SK-N-MC (cell line): ENCODE results near the gene BTNL8.

Source experiments
- EZH2 ChIP-seq: fragments of 200-600 bp; sonication (generic); IDR thresholded peaks from one replicate; pipeline ENCODE4 v1.6.1; 2017; ENCODE audit warnings: antibody characterized with exemption
- POLR2AphosphoS5 ChIP-seq: IDR thresholded peaks from 2 replicates; pipeline ENCODE4 v1.6.1; 2012; ENCODE audit warnings: mild to moderate bottlenecking, low read depth, low read length, borderline replicate concordance

DNA sequence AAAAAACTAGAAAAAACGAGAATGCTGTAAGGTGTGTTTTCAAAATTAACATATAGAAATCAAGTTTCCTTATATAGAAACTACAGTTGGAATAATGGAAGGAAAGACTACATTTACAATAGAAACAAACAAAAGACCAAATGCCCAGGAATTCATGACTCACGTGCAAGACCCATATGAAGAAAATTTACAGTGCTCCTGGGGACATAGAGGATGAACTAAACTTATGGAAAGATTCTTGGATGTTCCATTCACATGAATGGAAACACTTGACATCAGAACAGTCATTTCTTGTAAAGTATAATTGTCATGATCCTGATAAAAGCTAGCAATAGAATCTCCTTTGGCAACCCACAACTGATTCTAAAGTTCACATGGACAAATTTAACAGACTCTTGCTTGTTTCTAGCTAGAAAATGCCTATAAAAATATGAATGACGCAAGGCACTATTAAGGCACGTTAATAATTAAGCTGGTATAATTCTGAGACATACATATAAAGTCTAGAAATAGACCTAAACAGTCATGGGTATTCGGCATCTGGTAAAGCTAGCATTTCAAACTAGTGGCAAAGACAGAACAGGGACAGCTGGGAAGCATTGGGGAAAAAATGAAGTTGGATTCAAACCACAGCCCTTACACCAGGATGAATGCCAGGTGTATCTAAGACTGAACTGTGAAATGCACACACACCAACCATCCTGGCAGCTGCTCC lies 32.8 kb upstream of the BTNL8 start:
- no peak for TF ChIP-seq POLR2AphosphoS5
- no peak for TF ChIP-seq EZH2
